ENCODE data around the gene SMARCB1. TPM values are rescaled to one million over a fixed set of nuclear protein-coding genes. Genes with fewer than 3 reads are reported as not detected.

SMARCB1 gene
- total and polyA plus RNA-seq, 2 experiments from 2014 or later: 114 to 132 TPM

DNA sequence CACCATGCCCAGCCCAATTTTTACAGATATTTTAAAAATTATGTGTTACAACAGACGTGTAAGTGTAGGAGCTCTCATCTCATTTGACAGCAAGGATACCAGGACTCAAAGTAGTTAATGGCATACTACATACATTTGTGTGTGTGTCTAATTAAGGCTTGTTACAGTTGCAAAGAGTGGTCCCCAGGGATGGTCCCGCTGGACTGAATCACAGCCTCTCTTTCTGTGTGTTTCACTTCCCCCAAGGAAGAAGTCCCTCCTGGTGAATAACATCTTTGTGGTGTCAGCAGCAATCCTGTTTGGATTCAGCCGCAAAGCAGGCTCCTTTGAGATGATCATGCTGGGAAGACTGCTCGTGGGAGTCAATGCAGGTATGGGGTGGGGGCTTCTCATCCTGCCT is 88.1 kb downstream of the SMARCB1 start:
- Histone ChIP-seq H3K27ac (ENCODE audit: low read depth) (no peak overlapping the region), H3K79me2 (replicated peaks; ENCODE audit: insufficient read depth) (no peaks in the 10 kb centered on the region), H3F3A (replicated peaks; ENCODE audit: low read depth) (no peaks in the 10 kb centered on the region), H2AFZ (no peak overlapping the region), H3K27me3 (ENCODE audit: insufficient read depth) (no peaks in the 10 kb centered on the region), H3K9me2 (ENCODE audit: insufficient read depth) (no peaks in the 10 kb centered on the region), H3K4me2 (no peak overlapping the region), H3K36me3 (ENCODE audit: insufficient read depth) (no peaks in the 10 kb centered on the region), H3K4me3 (no peak overlapping the region), H3K4me1 (ENCODE audit: insufficient read depth) (no peaks in the 10 kb centered on the region), H4K20me1 (replicated peaks; ENCODE audit: insufficient read depth) (no peaks in the 10 kb centered on the region)
- no peak for DNase-seq (ENCODE audit: low spot score)
- peaks cover 29% of the 10 kb centered on the region for H3K36me3 Mint-ChIP-seq (ENCODE audit: low read depth)
- no peaks in the 10 kb centered on the region for H3K27me3 Mint-ChIP-seq (ENCODE audit: insufficient read depth, low read depth, poor library complexity)
- no peak for ATAC-seq
- TF ChIP-seq EZH2 (IDR thresholded peaks at IDR 0.05; ENCODE audit: low read depth, unreplicated experiment) (no peak), EZH2phosphoT487 (IDR thresholded peaks at IDR 0.05; ENCODE audit: unreplicated experiment) (no peak)
- no peak overlapping the region for H3K4me3 Mint-ChIP-seq
- H3K27ac Mint-ChIP-seq: no peak overlapping the region
- H3K4me1 Mint-ChIP-seq: peaks cover 3% of the 10 kb centered on the region; the same call in 2 of the 3 replicates
- no peaks in the 10 kb centered on the region for H3K9me3 Mint-ChIP-seq

DNA sequence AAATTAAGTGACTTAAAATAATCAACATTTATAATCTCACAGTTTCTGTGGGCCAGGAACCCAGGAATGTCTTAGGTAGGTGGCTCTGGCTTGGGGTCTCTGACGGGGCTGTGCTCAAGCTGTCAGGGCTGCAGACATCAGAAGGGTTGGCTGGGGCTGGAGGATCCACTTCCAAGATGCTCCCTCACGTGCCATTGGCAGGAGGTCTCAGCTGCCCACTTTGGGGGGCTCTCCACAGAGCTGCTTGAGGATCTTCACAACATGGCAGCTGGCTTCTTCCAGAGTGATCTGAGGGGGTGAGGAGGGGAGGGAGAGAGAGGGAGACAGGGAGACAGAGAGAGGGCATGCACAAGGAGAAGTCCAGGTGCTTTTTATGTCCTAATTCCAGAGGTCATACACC is 89.0 kb downstream of the SMARCB1 start:
- Histone ChIP-seq H3K79me2 (replicated peaks; ENCODE audit: insufficient read depth) (no peaks in the 10 kb centered on the region), H3K27ac (ENCODE audit: low read depth) (no peak overlapping the region), H4K20me1 (replicated peaks; ENCODE audit: insufficient read depth) (no peaks in the 10 kb centered on the region), H3K9me2 (ENCODE audit: insufficient read depth) (no peaks in the 10 kb centered on the region), H3K4me1 (ENCODE audit: insufficient read depth) (no peaks in the 10 kb centered on the region), H2AFZ (no peak overlapping the region), H3K27me3 (ENCODE audit: insufficient read depth) (no peaks in the 10 kb centered on the region), H3K36me3 (ENCODE audit: insufficient read depth) (no peaks in the 10 kb centered on the region), H3K4me3 (no peak overlapping the region), H3K4me2 (no peak overlapping the region), H3F3A (replicated peaks; ENCODE audit: low read depth) (no peaks in the 10 kb centered on the region)
- H3K27me3 Mint-ChIP-seq (ENCODE audit: insufficient read depth, low read depth, poor library complexity): no peaks in the 10 kb centered on the region
- no peaks in the 10 kb centered on the region for H3K9me3 Mint-ChIP-seq
- H3K27ac Mint-ChIP-seq: no peak overlapping the region
- TF ChIP-seq ZNF331 (CRISPR knock-in tag; IDR thresholded peaks at IDR 0.05; ENCODE audit: low read depth): no peak
- TF ChIP-seq STAT1 (IDR thresholded peaks at IDR 0.05; ENCODE audit: unreplicated experiment): no peak
- no peak for TF ChIP-seq EZH2phosphoT487 (IDR thresholded peaks at IDR 0.05; ENCODE audit: unreplicated experiment)
- TF ChIP-seq, protein P1, sequence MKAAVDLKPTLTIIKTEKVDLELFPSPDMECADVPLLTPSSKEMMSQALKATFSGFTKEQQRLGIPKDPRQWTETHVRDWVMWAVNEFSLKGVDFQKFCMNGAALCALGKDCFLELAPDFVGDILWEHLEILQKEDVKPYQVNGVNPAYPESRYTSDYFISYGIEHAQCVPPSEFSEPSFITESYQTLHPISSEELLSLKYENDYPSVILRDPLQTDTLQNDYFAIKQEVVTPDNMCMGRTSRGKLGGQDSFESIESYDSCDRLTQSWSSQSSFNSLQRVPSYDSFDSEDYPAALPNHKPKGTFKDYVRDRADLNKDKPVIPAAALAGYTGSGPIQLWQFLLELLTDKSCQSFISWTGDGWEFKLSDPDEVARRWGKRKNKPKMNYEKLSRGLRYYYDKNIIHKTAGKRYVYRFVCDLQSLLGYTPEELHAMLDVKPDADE (IDR thresholded peaks at IDR 0.05): no peak
- TF ChIP-seq, protein P2, sequence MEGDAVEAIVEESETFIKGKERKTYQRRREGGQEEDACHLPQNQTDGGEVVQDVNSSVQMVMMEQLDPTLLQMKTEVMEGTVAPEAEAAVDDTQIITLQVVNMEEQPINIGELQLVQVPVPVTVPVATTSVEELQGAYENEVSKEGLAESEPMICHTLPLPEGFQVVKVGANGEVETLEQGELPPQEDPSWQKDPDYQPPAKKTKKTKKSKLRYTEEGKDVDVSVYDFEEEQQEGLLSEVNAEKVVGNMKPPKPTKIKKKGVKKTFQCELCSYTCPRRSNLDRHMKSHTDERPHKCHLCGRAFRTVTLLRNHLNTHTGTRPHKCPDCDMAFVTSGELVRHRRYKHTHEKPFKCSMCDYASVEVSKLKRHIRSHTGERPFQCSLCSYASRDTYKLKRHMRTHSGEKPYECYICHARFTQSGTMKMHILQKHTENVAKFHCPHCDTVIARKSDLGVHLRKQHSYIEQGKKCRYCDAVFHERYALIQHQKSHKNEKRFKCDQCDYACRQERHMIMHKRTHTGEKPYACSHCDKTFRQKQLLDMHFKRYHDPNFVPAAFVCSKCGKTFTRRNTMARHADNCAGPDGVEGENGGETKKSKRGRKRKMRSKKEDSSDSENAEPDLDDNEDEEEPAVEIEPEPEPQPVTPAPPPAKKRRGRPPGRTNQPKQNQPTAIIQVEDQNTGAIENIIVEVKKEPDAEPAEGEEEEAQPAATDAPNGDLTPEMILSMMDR (conservative IDR thresholded peaks at IDR 0.05; ENCODE audit: low read depth in 2 of 2): no peak
- no peak for TF ChIP-seq EZH2 (IDR thresholded peaks at IDR 0.05; ENCODE audit: low read depth, unreplicated experiment)
- H3K4me3 Mint-ChIP-seq: no peak overlapping the region
- peaks cover 25% of the 10 kb centered on the region for H3K36me3 Mint-ChIP-seq (ENCODE audit: low read depth)
- ATAC-seq (no peak), DNase-seq (ENCODE audit: low spot score) (no peak)
- peaks cover 3% of the 10 kb centered on the region; the same call in 2 of the 3 replicates for H3K4me1 Mint-ChIP-seq

DNA sequence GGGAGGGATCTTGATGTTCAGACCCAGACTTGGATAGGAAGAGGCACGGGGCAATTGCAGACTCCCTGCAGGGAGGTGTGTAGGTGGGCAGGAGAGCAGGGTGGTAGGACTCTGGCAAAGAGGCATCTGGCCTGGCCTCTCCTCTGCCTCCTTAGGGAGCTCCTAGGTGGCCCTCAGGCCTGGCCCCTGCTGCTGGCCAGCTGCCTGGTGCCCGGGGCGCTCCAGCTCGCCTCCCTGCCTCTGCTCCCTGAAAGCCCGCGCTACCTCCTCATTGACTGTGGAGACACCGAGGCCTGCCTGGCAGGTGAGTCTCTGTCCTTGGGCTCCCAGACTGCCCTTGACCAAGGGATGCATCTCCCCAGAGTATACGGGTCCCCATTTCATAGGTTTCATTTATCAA is 90.8 kb downstream of the SMARCB1 start:
- Histone ChIP-seq H3K9me2 (ENCODE audit: insufficient read depth) (no peaks in the 10 kb centered on the region), H3K4me3 (no peak overlapping the region), H3K27me3 (ENCODE audit: insufficient read depth) (no peaks in the 10 kb centered on the region), H2AFZ (no peak overlapping the region), H3K79me2 (replicated peaks; ENCODE audit: insufficient read depth) (no peaks in the 10 kb centered on the region), H3K4me2 (no peak overlapping the region), H3K4me1 (ENCODE audit: insufficient read depth) (no peaks in the 10 kb centered on the region), H3K36me3 (ENCODE audit: insufficient read depth) (no peaks in the 10 kb centered on the region), H3K27ac (ENCODE audit: low read depth) (no peak overlapping the region), H3F3A (replicated peaks; ENCODE audit: low read depth) (no peaks in the 10 kb centered on the region), H4K20me1 (replicated peaks; ENCODE audit: insufficient read depth) (no peaks in the 10 kb centered on the region)
- Mint-ChIP-seq H3K9me3 (no peaks in the 10 kb centered on the region), H3K27ac (no peak overlapping the region), H3K4me3 (no peak overlapping the region), H3K36me3 (ENCODE audit: low read depth) (peaks cover 31% of the 10 kb centered on the region), H3K4me1 (peaks cover 3% of the 10 kb centered on the region; the same call in 2 of the 3 replicates), H3K27me3 (ENCODE audit: insufficient read depth, low read depth, poor library complexity) (no peaks in the 10 kb centered on the region)
- TF ChIP-seq CREB1 (CRISPR knock-in tag; IDR thresholded peaks at IDR 0.05; ENCODE audit: low read depth) (no peak), EZH2 (IDR thresholded peaks at IDR 0.05; ENCODE audit: low read depth, unreplicated experiment) (no peak), EZH2phosphoT487 (IDR thresholded peaks at IDR 0.05; ENCODE audit: unreplicated experiment) (no peak)
- TF ChIP-seq, protein P1 (IDR thresholded peaks at IDR 0.05): no peak
- ATAC-seq (no peak), DNase-seq (ENCODE audit: low spot score) (no peak)

All from GM23338 (cell line).